HT-29 (cell line): ENCODE measurements around the gene BCKDHB. TPM values are rescaled to one million over a fixed set of nuclear protein-coding genes. Genes with fewer than 3 reads are reported as not detected.
"Not testable (repeated sequence)": the region's sequence is repeated elsewhere in the genome, so short reads cannot be mapped to it uniquely, and the experiment has no call there.

Experiments used
- DNase-seq: peaks from one replicate; pipeline ENCODE4 v3.0.0-alpha.2; 2015; ENCODE audit warnings: low spot score
- total RNA-seq: library from RNA; depleted of rRNA; stranded (reverse); fragments of >200 nt; shearing (Covaris generic); gene quantifications from 2 replicates; pipeline ENCODE4 v1.2.3, GENCODE V29; 2014; rRNA removed

BCKDHB gene
- 25.0 and 27.0 TPM in 2 replicates for total RNA-seq

GRCh38 chr6:80106418-80107235 is at the start of gene BCKDHB:
Gene BCKDHB (plus strand): TSS chr6:80106671. CDS start chr6:80106694, 23 bp downstream.
- peak; percentile 98 for DNase-seq

DNA sequence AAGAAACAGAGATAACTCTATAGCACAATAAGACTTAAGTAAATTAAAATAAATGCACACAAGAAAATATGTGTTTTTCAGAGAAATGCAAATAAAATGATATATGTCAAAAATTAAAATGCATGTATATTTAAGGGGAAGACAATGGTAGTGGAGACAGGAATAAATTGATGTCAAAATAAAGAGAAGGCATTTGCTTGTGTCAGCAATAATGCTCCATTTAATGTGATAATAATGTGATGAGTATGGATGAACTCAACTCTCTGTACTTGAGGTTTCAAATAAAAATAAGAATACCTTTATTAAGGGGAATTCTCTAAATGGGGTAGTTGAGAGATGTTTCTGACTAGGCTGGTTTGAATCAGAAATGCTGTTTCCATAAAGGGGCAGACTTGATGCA is 45.7 kb upstream of the BCKDHB start:
- no peak for DNase-seq

DNA sequence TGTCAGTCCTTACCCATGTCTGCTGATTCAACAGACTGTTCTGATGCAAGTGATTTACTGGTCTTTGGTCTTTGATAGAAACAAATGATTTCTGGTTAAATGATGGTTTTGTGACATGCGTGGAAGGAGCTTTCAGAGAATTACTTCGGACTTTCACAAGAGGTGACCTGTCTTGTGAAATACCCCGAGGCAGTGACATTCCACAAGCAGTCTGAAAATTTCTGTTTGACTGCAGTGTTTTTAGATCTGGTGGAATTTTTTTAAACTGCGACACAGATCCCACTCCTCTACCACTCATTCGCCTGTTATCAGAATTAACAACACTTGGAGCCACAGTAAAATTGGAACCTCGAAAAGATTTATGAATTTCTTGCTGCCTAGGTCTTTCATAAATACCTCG is 38.3 kb upstream of the BCKDHB start:
- not testable (repeated sequence) for DNase-seq

DNA sequence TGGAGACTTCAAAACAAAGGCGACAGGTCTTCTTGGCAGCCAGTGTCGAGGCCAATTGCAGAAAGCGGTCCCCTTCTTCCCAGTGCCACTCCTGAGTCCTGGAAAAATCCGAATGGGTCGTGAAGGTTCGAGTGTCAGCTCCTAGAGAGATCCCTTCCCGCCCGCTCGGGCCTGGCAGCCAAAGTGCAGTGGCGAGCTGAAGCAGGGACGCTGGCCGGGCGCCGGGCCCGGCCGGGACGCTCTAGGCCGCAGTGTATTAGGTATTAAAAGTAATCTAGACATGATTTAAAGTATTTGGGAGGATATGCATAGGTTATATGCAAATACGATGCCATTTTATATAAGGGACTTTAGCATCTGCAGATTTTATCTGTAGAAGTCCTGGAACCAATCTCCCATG is 36.0 kb upstream of the BCKDHB start:
- DNase-seq: not testable (repeated sequence)

GRCh38 chr6:80077067-80077466 is 29.4 kb upstream of the BCKDHB start:
- no peak for DNase-seq

DNA sequence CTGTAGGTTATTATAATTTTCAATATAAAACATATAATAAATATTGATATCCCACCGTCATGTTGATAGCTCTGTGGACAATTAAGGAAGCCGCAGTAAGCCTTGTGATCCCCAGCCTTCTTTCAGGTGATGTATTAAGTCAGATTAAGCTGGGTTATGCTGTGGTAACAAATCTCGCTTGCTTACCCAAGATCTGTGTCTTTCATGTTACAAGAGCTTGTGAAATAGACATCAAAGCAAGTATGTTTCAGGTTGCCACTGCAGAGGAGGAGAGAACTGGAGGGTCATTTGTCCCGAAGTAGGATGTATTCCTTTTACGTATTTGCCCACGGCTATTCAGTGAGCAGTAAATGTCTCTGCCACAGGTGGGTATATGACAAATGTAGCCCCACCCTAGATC is 17.8 kb upstream of the BCKDHB start:
- DNase-seq: no peak

GRCh38 chr6:80091506-80091905 is 15.0 kb upstream of the BCKDHB start:
- no peak for DNase-seq

DNA sequence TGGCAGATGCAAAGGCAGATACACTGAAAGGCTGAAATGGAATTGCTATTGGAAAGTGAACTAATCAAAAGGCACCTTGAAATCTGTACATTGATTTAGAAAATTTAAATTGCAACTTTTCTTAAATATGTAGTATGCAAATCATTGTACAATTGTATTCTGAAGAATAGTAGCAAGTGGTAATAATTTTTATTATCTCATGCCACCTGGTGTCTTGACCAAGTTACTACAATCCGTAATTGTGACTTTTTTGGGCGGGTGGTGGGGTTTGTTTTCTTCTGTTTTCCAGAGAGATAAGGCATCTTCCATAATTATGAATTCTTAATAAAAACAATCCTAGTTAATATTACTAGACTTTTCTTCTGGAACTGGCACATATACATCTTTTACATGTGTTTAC is 12.5 kb upstream of the BCKDHB start:
- DNase-seq: peak; percentile 37

- no peak for DNase-seq
Observed at GRCh38 chr6:80095600-80095999, 10.9 kb upstream of the BCKDHB start.

- DNase-seq: no peak
Observed at GRCh38 chr6:80098392-80098791, 8.1 kb upstream of the BCKDHB start.

DNA sequence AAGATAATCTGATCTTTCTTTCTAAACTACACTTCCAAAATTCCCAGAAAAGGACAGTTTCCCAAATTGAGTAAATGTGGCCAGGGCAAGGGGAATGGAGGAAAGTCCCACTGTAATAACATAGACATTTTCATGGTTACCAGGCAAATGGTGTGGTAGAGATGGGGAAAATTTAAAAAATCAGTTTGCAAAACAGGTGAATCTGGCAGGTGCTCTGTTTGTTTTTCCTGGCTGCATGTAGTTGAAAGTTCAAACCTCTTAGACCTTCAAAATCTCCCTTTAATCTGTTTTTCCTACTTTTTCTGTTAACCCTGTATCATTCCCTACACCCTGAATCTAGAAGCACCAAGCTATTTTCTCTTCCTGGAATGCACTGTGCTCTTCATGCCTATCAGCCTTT is 2.0 kb upstream of the BCKDHB start:
- no peak for DNase-seq

- DNase-seq: no peak
Observed at GRCh38 chr6:80105972-80106417, 476 bp upstream of the BCKDHB start.

- DNase-seq: not testable (repeated sequence)
Observed at GRCh38 chr6:80122576-80122975, 16.1 kb downstream of the BCKDHB start.

DNA sequence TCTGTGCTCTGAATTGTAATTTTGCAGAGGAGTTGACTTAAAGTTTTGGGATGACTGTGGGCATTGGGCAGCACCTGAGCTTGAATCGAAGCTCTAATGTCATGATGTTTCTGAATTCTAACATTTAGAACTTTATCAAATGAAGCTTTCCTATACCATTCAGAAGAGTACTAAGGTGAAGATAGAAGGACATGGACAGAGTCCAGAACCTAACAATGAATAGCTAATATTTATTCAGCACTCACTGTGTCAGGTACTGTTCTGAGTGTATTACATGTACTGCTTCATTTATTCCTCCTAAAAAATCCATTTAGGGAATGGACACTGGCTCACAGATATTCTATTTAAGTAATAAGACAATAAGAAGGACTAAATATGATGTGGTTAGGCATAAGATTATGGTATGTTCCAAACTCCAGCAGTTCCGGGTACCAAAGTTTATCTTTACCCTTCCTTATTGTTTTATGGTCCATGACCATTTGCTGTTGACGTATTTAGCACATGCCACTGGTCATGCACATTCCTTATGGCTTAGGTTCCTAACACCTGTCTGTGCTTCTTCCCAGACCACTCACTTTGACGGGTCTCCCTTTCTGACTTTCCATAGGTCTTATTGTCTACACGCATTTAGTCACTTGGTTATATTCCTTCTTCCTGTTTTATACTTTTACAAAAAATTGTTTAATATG is 20.3 kb downstream of the BCKDHB start:
- no peak for DNase-seq

DNA sequence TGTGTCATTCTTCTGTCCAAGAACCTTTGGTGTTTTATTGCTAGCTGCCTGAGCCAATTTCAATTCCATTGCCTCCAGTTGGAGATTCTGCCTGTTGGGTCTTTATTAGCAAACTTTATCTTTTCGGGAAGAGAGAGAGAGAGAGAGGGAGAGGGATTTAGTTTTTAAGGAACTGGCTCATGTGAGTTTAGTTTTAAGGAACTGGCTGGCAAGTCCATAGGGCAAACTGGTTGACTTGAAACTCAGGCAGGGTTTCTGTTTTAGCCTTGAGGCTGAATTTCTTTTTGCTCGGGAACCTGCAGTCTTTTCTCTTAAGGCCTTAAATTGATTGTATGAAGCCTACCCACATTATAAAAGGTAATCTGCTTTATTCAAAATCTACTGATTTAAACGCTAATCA is 23.0 kb downstream of the BCKDHB start:
- DNase-seq: no peak

- peak; percentile 73 for DNase-seq
Observed at GRCh38 chr6:80133020-80133419, 26.5 kb downstream of the BCKDHB start.

DNA sequence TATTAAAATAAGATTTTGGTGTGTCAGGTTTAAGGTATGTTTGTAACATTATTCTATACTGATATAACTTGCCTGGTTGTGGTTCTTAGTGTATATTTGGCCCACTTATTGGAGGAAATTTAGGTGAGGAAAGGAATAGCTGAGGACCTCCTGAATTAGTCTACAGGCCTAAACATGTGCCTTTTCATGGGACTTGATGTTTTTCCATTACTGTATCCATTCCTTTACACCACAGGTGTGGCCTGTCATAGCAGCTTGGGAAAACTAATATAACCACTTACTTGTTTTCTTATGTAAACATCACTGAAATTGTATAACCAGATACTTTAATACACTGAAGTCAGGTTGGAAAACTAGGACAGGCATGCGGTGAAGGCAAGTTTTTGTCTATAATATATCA is 27.6 kb downstream of the BCKDHB start:
- no peak for DNase-seq

- DNase-seq: no peak
Observed at GRCh38 chr6:80142586-80142985, 36.1 kb downstream of the BCKDHB start.

DNA sequence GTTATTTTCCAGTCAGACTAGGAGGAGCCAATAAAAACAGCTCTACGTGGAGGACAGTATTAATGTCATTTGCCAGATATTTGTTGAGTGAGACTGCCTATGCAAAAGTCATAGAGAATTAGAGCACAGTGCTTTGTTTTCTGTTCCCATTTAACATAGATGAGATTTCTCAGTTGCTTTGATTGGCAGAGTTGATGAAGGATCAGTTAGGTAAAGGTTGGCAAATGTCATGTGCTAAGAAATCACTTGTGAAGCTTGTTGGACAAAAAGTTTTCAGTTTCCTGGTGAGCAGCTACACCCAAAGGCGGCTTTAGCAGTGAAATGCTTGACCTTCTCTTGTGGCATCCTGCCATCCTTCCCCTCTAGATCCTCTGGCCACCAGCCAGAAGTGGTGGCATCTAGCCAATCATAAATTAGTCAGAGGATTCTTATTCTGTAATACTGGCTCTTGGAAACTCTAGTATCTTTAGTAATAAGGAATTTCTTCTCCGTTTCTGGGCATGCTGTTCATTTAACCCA is 37.0 kb downstream of the BCKDHB start:
- DNase-seq: peak; percentile 97

DNA sequence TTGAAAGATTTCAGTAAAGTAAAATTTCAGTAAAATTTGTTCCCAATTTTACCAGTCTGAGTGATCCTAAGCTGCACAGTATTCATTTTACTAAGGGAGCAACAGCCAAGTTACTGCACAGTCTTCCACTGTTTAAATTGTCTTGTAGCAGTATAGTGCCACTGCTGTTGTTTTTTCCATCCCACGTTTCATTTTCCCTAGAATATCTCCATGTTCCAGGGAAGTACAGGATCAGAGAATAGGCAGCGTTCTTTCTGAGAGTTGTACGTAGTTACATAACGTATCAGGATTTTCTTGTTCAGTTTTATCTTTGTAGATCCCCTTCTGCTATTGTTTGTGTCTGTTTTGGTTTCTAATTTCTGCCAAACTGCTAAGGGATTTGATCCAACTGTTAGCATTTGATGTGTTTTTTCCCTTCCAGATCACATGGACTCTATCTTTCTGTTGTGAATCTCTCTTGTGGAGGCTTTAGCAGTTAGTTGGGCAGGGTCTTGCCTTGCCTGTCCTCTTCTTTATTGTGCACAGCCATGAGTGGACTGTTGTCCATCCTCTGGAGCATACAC is 38.4 kb downstream of the BCKDHB start:
- DNase-seq: no peak

GRCh38 chr6:80145509-80145908 is 39.0 kb downstream of the BCKDHB start:
- no peak for DNase-seq

DNA sequence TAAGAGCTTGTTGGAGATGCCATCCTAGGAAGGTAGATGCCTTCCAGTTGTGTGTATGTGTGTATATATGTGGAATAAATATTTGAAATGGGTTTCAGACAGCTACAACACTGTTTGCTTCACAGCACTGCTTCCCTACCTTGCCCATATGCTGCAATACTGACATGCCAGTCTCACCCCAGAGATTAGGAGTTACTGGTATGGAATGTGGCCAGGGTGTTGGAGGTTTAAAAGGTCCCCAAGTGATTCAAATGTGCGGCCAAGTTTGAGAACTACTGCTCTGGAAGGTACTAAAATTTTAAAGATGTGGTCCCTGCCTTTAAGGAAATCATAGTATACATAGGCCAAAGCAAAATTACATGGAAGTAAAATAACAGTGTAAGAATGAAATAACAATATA is 39.5 kb downstream of the BCKDHB start:
- DNase-seq: no peak
